Measurements from ENCODE around the gene ADGRL1. TPM values are rescaled to one million over a fixed set of nuclear protein-coding genes. Genes with fewer than 3 reads are reported as not detected.

ADGRL1 gene
- total RNA-seq, 1 experiment from 2014 or later, result 88.6 TPM

DNA sequence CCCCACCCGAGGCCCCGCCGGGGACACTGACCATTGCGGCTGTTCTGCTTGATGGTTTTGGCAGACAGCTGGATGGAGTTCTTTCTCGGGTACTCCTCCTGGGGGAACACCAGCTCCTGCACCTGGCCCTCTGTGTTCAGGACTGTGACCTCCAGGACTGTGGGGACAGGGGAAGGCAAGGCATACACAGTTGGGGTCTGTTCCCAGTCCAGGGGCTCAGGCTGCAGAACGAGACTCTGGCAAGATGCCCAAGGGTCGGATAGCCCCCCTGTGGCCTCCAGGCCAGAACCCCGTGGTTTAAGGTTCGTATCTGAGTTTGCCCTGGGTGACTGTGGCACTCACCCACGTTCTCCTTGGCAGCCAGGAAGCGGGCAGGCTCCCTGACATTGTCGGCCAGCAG lies 46.9 kb downstream of the ADGRL1 start:
- Histone ChIP-seq H3K9me2 (ENCODE audit: insufficient read depth) (no peaks in the 10 kb centered on the region), H2AFZ (ENCODE audit: low read depth, low read length, poor library complexity, severe bottlenecking) (no peak overlapping the region), H3K4me3 (replicated peaks in 1 of 2; ENCODE audit: low read depth in 1 of 2, low read length in 2 of 2) (no peak overlapping the region), H3K4me2 (ENCODE audit: low read length) (no peak overlapping the region), H3K27ac (ENCODE audit: low read depth, low read length) (no peak overlapping the region), H4K20me1 (ENCODE audit: insufficient read depth) (no peaks in the 10 kb centered on the region), H3K4me1 (ENCODE audit: control insufficient read depth in 1 of 2, insufficient read depth in 2 of 2, low read length in 2 of 2) (no peaks in the 10 kb centered on the region), H3K9me3 (ENCODE audit: control insufficient read depth in 1 of 2, insufficient read depth in 1 of 2, low read depth in 1 of 2, low read length in 2 of 2) (no peaks in the 10 kb centered on the region), H3K27me3 (ENCODE audit: insufficient read depth, low read length) (no peaks in the 10 kb centered on the region), H3K79me2 (ENCODE audit: insufficient read depth, low read length) (no peaks in the 10 kb centered on the region), H3K36me3 (ENCODE audit: control insufficient read depth in 1 of 2, insufficient read depth in 2 of 2, low read length in 2 of 2) (peaks cover 34 to 41% of the 10 kb centered on the region in 2 experiments; a peak in 3 of 4 replicates), H3K9ac (ENCODE audit: low read length) (no peak overlapping the region)
- ChIA-PET POLR2A (no interaction called here), RAD21 (ENCODE audit: low non-redundant PET in 1 of 2, low total read pairs in 2 of 2, uncharacterized antibody in 2 of 2, unreplicated experiment in 2 of 2) (no interaction called here), CTCF (no interaction called here)
- BruUV-seq (replicated peaks), result no TSS peak
- ATAC-seq (no peak), DNase-seq (ENCODE audit: low read depth, low spot score) (no peak)
- TF ChIP-seq EZH2 (IDR thresholded peaks at IDR 0.05) (no peak), SIN3A (IDR thresholded peaks at IDR 0.05; ENCODE audit: low read depth) (no peak), EZH2phosphoT487 (IDR thresholded peaks at IDR 0.05; ENCODE audit: borderline replicate concordance) (no peak), EGR1 (IDR thresholded peaks at IDR 0.05; ENCODE audit: low read depth) (no peak), TCF7L2 (IDR thresholded peaks at IDR 0.05; ENCODE audit: borderline replicate concordance, extremely low read depth, insufficient read depth, insufficient read length) (no peak)
- intact Hi-C loops (cut with micrococcal nuclease), result no loop called here

DNA sequence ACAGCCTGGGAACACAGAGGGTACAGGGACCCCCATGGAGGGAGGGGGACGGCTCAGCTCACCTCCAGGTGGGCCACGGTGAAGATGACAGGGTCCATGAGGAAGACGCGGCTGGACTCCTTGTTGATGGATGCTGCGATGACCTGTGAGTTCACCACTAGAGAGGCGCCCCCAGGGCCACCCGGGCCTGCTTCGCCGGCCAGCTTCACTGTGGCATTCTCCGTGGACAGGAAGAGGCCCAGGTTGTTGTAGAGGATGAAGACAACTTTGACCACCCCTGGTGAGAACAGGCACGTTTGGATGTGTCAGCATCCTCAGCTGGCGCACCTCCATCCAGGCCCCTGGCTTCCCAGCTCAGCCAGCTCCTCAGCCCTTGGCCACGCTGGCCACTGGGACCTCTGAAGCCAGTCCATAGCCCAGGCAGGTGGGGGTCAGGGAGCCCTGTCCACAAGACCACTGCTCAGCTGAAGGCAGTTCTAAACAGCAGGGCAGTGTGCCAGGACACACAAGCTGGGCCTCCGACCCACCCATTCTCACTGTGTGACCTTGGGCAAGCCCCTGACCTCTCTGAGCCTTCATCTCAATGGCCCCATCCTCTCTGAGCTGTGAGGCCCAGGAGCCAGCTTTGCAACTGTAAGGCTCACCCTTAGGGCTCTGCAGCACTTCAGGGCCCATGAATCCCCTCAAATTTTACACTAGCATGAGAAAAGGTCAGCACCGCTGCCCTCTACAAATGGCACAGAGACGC lies 47.5 kb downstream of the ADGRL1 start:
- H3K27me3 ChIP-seq (ENCODE audit: insufficient read depth, low read length), result no peaks in the 10 kb centered on the region
- no peaks in the 10 kb centered on the region for H3K4me1 ChIP-seq (ENCODE audit: control insufficient read depth in 1 of 2, insufficient read depth in 2 of 2, low read length in 2 of 2)
- no peaks in the 10 kb centered on the region for H3K9me3 ChIP-seq (ENCODE audit: control insufficient read depth in 1 of 2, insufficient read depth in 1 of 2, low read depth in 1 of 2, low read length in 2 of 2)
- ATAC-seq, result no peak
- H3K9me2 ChIP-seq (ENCODE audit: insufficient read depth), result no peaks in the 10 kb centered on the region
- no peak overlapping the region for H2AFZ ChIP-seq (ENCODE audit: low read depth, low read length, poor library complexity, severe bottlenecking)
- no peaks in the 10 kb centered on the region for H3K79me2 ChIP-seq (ENCODE audit: insufficient read depth, low read length)
- DNase-seq (ENCODE audit: low read depth, low spot score), result no peak
- POLR2A ChIA-PET, result no interaction called here
- intact Hi-C loops (cut with micrococcal nuclease), result no loop called here
- peaks cover 34 to 41% of the 10 kb centered on the region in 2 experiments; a peak in 3 of 4 replicates for H3K36me3 ChIP-seq (ENCODE audit: control insufficient read depth in 1 of 2, insufficient read depth in 2 of 2, low read length in 2 of 2)
- CTCF ChIA-PET, result no interaction called here
- BruUV-seq (replicated peaks), result no TSS peak
- H3K9ac ChIP-seq (ENCODE audit: low read length), result no peak overlapping the region
- no peak overlapping the region for H3K4me2 ChIP-seq (ENCODE audit: low read length)
- H3K27ac ChIP-seq (ENCODE audit: low read depth, low read length), result no peak overlapping the region
- H4K20me1 ChIP-seq (ENCODE audit: insufficient read depth), result no peaks in the 10 kb centered on the region
- RAD21 ChIA-PET (ENCODE audit: low non-redundant PET in 1 of 2, low total read pairs in 2 of 2, uncharacterized antibody in 2 of 2, unreplicated experiment in 2 of 2), result no interaction called here
- H3K4me3 ChIP-seq (replicated peaks in 1 of 2; ENCODE audit: low read depth in 1 of 2, low read length in 2 of 2), result no peak overlapping the region
- no peak for TF ChIP-seq ZFX (IDR thresholded peaks at IDR 0.05)
- no peak for TF ChIP-seq SRF (IDR thresholded peaks at IDR 0.05; ENCODE audit: low read depth)
- TF ChIP-seq, protein P1, sequence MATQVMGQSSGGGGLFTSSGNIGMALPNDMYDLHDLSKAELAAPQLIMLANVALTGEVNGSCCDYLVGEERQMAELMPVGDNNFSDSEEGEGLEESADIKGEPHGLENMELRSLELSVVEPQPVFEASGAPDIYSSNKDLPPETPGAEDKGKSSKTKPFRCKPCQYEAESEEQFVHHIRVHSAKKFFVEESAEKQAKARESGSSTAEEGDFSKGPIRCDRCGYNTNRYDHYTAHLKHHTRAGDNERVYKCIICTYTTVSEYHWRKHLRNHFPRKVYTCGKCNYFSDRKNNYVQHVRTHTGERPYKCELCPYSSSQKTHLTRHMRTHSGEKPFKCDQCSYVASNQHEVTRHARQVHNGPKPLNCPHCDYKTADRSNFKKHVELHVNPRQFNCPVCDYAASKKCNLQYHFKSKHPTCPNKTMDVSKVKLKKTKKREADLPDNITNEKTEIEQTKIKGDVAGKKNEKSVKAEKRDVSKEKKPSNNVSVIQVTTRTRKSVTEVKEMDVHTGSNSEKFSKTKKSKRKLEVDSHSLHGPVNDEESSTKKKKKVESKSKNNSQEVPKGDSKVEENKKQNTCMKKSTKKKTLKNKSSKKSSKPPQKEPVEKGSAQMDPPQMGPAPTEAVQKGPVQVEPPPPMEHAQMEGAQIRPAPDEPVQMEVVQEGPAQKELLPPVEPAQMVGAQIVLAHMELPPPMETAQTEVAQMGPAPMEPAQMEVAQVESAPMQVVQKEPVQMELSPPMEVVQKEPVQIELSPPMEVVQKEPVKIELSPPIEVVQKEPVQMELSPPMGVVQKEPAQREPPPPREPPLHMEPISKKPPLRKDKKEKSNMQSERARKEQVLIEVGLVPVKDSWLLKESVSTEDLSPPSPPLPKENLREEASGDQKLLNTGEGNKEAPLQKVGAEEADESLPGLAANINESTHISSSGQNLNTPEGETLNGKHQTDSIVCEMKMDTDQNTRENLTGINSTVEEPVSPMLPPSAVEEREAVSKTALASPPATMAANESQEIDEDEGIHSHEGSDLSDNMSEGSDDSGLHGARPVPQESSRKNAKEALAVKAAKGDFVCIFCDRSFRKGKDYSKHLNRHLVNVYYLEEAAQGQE (IDR thresholded peaks at IDR 0.05; ENCODE audit: low read depth), result no peak
- TF ChIP-seq SP1 (IDR thresholded peaks at IDR 0.05; ENCODE audit: low read depth), result no peak
- TF ChIP-seq RAD21 (IDR thresholded peaks at IDR 0.05; ENCODE audit: low read depth), result no peak
- no peak for TF ChIP-seq TCF7L2 (IDR thresholded peaks at IDR 0.05; ENCODE audit: borderline replicate concordance, extremely low read depth, insufficient read depth, insufficient read length)
- no peak for TF ChIP-seq EZH2phosphoT487 (IDR thresholded peaks at IDR 0.05; ENCODE audit: borderline replicate concordance)
- TF ChIP-seq, protein P2, sequence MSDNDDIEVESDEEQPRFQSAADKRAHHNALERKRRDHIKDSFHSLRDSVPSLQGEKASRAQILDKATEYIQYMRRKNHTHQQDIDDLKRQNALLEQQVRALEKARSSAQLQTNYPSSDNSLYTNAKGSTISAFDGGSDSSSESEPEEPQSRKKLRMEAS (IDR thresholded peaks at IDR 0.05), result no peak
- no peak for TF ChIP-seq ELF1 (IDR thresholded peaks at IDR 0.05; ENCODE audit: borderline replicate concordance, low read depth)
- no peak for TF ChIP-seq ATF3 (IDR thresholded peaks at IDR 0.05)
- TF ChIP-seq CTCF (IDR thresholded peaks at IDR 0.05 in 2 of 3, conservative IDR thresholded peaks at IDR 0.05 in 1 of 3; ENCODE audit: borderline replicate concordance in 1 of 3, insufficient read depth in 1 of 3, low read depth in 2 of 3, low read length in 2 of 3), result no peak
- no peak for TF ChIP-seq CEBPB (IDR thresholded peaks at IDR 0.05; ENCODE audit: low read depth)
